Skeletal muscle cell (primary cell): ENCODE measurements around the gene TNFRSF4.

Experiments
- DNase-seq: peaks from one replicate; pipeline ENCODE4 v3.0.0-alpha.2; 2010; ENCODE audit warnings: low read depth
- H3K4me3 ChIP-seq: 2 replicates; pipeline ENCODE4 v1.5.1; 2011; ENCODE audit warnings: low read depth, mild to moderate bottlenecking, control low read depth, low read length, moderate library complexity

TNFRSF4 gene

DNA sequence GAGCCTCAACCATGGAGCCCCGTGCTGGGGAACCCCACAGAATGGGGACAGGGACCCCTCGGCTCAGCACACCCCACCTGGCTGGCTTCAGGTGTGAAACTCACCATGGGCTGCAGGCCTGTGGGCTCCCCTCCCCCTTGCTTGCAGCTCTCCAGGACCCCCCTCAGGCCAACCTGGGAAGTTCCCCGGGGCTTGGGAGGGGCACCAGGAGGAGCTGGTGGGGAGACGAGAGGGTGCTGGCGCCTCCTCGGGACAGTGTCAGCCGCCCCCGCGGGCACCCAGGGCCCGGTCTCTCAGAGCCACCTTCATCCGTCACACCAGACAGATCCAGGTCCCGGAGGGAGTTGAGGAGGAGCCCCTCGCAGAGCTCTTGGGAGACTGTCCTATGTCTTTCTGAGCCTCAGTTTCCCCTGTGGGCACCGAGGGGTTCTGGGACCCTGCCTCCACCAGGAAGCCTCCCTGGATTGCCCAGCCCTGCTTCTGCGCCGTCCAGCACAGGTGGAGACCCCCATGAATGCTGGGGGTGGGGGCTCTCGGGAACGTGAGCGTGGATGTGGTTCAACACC, 6.9 kb downstream of the TNFRSF4 start:
- no peak for DNase-seq
- no peak overlapping the region for H3K4me3 ChIP-seq

DNA sequence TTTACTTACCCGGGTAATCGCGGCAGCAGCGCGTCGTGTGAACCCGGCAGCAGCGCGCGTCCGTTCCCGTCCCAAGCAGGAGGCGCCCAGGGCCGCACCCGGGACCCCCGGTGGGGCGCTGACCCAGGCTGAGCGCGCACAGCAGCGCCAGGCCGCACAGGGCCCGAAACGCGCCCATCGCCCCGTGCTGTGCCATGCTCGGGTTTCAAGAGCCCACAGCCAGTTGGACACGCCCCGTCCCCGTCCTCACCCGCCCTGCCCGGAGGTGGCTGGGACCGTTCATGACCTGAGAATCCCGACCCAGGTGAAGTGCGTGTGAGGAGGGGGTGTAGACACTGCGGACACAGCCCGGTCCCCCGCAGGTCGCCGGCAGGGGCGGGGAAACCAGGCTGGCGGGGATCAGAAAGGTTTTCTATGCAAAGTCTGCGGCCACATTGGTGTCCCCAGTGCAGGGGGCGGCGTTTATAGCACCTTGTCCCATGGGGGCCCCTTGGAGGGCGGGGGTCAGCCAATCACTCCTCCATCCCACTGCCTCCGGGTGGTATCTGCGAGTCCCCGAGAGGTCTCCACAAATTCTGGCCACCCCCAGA, 7.5 kb downstream of the TNFRSF4 start, which contains the start of gene TNFRSF18:
TNFRSF18 (minus strand) TSS at position 217 of the 590 bp plus-strand sequence; CDS start at position 196, 21 bp downstream.
- peak within 1 kb of the TSS; percentile 13 for H3K4me3 ChIP-seq
- DNase-seq, result no peak

DNA sequence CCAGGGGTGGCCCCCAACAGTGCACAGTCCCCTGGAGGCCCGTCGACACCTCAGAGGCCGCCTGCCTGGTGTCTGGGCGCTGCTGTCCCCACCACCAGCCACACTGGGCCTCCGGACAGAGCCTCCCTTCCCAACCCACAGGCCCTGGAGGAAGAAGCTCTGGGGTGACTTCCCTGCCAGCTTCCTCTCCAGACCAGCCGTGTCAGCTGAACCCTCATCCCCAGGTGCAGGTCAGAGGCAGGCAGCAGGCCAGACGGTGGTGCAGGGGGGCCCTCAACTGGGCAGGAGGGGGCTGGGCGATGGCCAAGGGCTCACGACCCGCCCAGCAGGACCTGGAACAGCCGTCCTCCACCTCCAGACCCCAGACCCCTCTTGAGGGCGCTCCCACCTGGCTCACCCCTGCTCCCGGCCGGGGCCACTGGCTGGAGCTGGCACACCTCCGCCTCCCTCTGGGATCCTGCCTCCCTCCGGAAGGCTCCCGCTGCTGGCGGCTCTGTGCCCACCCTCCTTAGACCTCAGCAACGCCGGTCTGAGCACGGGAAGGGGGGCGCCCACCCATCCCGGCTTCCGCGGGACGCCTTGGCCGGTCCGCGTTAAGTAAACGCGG, 8.1 kb downstream of the TNFRSF4 start:
- DNase-seq, result no peak
- peak overlapping the region; percentile 13 for H3K4me3 ChIP-seq

GRCh38 chr1:1204998-1205768, 8.8 kb downstream of the TNFRSF4 start:
- DNase-seq, result no peak
- no peak overlapping the region for H3K4me3 ChIP-seq

DNA sequence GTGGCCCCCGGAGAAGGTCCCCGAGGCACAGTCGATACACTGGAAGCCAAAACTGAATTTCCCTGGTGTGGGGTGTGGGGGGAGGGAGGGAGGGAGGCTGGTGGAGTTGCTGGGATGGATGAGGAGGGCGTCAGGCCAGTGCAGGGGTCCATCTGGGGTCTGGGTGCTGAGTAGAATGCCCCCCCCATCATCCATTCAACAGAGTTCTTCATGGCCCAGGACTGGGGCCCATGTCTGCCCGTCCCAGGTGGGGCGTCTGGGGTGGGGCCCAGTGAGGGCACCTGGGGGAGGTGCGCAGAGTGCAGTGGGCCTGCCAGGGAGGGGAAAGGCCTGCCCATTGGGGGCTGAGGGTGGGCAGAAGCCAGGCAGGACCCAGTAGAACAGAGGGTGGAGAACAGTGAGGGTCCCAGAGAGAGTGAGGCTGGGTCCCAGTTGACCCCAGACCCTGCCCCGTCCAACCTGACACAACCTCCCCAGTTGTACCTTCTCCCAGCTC, 9.5 kb downstream of the TNFRSF4 start:
- DNase-seq, result no peak
- H3K4me3 ChIP-seq, result no peak overlapping the region

DNA sequence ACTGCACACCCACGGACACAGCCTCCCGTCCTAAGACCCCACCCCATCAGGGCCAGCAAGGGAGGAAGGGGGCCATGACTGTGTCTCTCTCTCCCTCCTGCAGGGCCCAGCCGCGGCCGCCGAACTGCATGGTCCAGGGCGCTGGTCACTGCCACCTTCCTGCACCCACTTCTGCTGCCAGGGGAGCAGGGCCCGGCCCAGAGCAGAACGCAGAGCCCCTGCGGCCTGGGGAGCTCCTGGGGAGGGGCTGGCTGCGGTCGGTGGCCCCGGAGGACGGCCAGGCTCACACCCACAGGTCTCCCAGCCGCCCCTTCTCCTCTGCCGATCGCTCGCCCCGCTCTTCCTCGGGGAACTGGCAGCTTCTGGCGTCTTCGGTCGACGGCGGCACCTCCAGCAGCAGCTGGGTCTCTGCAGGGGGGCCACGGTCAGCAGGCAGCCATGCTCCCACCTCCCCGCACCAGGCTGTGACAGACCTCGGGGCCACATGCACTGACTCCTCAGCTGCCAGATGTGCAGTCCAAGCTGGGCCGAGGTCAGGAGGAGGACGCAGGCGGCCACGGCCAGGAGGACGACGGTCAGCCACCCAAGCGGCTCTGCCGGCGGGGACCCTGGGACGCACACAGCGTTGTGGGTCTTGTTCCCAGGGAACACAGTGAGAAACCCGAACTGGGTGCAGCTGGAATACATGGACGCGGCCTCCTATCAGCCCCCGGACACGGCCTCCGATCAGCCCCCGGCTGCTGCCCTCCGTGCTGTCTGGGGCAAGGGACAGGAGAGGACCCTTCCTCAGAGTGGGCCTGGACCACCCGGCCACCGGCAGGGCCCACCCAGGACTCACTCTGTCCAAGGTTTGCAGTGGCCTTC, 10.2 kb downstream of the TNFRSF4 start:
- H3K4me3 ChIP-seq, result no peak overlapping the region
- DNase-seq, result no peak

DNA sequence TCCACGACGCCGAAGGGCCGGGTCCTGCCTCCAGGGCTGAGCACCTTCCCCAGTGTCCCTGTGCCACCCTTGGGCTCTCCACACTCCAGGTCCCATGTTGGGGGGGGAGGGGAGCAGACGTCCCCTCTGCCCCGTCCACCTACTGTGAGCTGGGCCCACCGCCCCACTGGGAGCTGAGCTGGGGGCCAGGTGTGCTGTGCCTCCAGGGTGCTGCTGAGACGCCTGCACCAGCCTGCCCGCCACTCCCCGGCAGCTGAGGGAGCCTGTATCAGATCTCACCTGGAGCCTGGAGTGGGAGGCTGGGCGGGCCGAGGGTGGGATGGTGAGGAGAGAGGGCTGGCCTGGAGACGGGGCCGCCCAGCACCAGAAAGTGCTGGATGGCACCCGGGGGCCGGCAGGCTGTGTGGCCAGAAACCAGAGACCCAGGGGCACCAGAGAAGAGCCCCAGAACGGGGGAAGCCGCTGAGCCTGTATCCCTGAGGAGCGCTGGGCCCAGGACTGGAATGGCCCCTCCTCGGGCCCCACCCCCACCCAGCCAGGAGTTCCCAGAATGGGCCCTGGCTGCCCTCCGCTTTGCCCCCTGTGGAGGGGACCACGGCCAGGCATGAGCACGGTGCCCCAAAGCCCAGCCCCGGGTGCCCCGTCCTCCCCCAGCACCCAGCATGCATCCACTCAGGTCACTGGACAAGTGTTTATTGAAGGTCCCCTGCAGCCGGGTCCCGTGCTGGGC, 11.0 kb downstream of the TNFRSF4 start:
- DNase-seq, result no peak
- H3K4me3 ChIP-seq, result no peak overlapping the region

DNA sequence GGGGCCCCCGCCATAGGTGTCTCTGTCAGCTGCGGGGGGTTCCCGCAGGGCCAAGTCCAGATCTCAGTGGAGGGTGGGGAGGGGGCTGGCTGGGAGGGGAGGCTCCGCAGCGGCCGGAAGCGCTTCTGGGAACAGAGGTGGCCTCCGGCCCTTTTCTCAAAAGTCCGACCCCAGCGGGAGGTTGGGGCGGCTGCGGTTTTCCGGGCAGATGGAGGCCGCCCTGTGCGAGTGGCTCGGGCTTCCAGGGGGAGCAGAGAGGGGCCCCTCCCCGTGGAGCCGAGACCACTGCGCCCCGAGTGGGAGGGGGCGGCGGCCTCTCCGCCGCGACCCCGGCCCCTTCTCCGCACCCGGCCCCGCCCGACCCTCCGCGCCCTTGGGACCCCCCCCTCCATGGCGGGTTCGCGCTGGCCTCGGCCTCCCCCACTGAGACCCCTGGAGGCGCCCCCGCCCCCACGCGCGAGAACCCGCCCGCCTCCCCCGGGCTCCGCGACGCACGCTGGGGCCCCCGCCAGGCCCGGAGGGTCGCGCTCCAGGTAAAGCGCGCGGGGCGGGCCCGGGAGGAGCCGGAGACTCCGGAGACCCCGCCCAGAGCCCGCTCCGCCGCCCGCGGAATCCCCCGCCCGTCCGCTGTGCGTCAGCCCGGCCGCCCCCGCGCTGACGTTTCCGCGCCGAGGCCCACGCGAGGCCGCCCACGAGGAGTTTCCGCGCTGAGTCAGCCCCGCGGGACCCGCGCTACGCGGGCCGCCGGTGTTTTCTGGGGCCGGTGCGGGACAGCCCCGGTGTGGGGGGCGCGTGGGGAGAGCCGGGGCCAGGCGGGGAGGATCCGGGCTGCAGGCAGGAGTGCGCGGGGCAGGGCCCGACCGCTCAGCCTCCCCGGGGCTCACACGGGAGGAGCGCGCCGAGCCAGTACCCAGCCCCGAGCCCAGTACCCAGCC, 12.8 kb downstream of the TNFRSF4 start:
- peak overlapping the region; percentile 36 for H3K4me3 ChIP-seq
- no peak for DNase-seq

DNA sequence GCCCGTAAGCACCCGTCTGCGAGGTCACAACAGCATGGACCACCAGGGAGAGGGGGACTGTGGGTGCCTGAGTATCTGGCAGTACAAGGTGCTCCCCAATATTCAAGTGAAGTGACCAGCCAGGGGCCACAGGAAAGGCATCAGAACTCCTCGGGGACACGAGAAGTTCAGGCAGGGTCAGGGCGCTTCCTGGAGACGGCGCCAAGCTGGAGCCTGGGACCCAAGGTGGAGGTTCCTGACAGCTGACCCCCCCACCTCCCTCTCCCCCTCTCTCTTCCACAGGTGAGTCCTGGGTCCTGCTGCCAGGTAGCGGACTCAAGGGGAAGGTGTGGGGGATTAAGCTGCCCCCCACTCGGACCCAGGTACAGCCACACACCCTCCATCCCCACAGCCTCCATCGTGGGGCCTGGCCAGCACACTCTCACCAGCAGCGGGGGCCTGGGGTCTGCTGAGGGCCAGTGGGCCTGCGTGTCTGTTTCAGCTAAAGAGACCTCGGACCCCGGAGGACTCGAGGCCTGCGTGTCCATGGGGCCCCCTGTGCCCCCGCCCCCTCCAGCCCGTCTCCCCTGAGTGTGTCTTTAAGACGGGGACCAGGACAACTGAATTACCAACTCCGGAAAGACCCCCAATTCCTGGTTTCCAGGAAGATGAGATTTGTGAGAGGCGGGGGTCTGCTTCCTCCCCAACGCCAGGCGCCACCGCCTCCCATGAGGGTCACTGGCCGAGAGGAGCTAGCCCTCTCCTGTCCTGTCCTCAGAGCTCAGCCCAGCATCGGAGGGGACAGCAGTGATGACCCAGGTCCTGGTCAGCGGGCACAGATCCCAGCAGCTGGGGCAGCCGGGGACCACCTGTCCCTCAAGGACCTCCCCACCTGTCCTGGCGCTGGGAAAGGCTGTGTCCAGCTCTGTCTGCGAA, 13.7 kb downstream of the TNFRSF4 start:
- no peak overlapping the region for H3K4me3 ChIP-seq
- DNase-seq, result no peak

GRCh38 chr1:1199141-1199960, 14.6 kb downstream of the TNFRSF4 start:
- no peak for DNase-seq
- H3K4me3 ChIP-seq, result no peak overlapping the region

DNA sequence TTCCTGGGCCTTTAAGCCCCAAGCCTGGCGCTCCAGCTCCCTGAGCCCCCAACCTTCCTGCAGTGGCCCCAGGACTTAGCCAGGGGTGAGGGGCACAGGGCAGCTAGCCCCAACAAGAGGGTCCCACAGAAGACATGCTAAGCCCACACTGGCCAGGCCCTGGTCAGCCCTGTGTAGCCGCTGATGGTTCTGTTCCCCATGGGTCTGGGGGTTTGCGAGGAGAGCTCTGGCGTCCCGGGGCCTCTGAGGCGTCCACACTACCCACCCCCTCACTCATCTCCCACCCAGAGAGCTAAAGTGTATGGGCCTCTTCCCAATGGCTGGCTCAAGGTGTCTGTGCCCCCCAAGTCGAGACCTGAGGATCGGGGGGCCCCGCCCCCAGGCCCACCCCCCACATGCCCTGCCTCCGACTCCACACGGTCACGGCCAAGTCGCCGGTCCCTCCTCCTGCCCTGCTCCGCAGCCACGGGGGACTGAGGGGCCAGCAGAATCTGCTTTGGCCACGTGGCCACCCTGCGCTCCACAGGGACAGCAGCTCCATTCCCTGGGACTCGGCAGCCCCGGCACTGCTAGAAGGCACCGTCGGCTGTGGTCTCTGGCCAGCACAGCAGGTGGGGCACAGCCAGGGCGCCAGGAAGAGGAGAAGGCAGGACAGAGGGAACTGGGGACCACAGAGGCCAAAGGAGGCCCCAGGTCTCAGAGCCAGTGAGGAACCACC, 15.4 kb downstream of the TNFRSF4 start:
- no peak overlapping the region for H3K4me3 ChIP-seq
- no peak for DNase-seq

DNA sequence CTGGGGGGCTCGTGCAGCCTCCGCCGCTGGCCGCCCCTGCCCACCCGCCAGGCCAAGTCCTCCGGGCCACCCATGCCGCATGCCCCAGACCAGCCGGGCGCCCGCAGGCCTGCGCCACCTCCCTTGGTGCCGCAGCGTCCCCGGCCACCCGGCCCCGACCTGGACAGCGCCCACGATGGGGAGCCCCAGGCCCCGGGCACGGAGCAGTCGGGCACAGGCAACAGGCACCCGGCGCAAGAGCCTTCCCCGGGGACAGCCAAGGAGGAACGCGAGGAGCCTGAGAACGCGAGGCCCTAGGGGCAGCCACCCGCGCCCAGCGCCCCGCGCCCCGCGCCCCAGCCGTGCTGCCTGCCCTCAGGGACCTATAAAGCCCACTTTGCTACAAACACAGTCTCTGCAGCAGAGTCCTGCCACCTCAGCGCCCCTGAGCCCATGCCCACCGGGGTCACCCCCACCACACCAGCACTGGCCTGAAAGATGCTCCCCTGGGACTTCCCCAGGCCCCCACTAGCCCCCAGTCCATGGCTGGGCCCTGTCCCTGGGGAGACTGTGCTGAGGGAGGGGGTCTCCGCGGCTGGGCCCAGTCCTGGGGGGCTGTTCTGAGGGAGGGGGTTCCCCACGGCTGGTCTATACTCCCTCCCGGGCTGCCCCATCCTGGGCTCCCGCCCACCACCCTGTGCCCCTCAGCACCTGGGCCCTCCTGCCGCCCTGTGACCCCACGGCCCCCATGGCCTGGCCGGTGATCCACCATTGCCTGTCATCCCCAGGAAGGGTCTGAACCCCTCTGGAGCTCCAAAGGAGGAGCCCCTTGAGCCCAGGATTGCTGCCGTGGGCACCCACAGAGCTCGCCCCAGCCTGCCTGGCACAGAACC, 16.2 kb downstream of the TNFRSF4 start:
- no peak overlapping the region for H3K4me3 ChIP-seq
- no peak for DNase-seq

DNA sequence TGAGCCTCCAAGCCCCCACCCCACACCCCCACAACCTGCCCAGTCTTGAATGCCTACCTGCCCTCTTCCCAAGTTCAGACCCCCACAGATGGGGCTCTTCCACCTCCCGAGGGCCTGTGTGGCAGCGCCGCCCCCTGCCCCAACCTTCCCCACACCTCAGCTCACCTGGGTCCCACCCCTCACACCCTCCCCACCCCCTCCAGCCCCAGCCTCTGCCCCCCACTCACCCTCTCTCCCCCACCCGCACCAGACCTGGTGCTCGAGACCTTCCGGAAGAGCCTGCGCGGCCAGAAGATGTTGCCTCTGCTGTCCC, 16.8 kb downstream of the TNFRSF4 start:
- DNase-seq, result no peak
- H3K4me3 ChIP-seq, result no peak overlapping the region

- no peak for DNase-seq
- no peak overlapping the region for H3K4me3 ChIP-seq
Measured at GRCh38 chr1:1196431-1197187, 17.3 kb downstream of the TNFRSF4 start.
